Measurements from ENCODE around the gene SYT15. TPM values are rescaled to one million over a fixed set of nuclear protein-coding genes. Genes with fewer than 3 reads are reported as not detected.
"Not testable (repeated sequence)": the region's sequence is repeated elsewhere in the genome, so short reads cannot be mapped to it uniquely, and the experiment has no call there.

The SYT15 gene
- total RNA-seq, 4 donors from 2014 or later, result 0.18 to 4.1 (median 0.46) TPM

DNA sequence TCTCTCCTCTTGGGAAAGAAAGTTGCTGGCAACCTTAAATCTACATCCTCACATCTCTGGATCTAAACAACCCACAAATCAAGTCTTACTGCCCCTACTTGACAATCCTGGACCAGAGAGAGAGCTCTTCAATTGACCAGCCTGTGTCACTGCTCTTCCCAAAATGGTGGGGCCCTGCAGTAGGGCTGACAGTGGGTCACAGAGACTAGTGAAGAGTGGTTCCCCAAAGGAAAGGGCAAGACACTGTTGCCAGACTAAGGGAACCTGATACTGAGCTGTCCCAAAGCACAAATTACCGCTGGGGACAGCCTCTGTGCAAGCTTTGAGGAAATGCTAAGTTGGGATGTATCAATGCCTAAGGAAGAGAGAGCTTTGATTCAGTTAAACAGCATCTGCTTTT lies 18.0 kb upstream of the SYT15 start:
- no peaks in the 10 kb centered on the region for H3K9me3 ChIP-seq
- no peak for TF ChIP-seq POLR2A (IDR thresholded peaks at IDR 0.05)
- TF ChIP-seq, protein P1, sequence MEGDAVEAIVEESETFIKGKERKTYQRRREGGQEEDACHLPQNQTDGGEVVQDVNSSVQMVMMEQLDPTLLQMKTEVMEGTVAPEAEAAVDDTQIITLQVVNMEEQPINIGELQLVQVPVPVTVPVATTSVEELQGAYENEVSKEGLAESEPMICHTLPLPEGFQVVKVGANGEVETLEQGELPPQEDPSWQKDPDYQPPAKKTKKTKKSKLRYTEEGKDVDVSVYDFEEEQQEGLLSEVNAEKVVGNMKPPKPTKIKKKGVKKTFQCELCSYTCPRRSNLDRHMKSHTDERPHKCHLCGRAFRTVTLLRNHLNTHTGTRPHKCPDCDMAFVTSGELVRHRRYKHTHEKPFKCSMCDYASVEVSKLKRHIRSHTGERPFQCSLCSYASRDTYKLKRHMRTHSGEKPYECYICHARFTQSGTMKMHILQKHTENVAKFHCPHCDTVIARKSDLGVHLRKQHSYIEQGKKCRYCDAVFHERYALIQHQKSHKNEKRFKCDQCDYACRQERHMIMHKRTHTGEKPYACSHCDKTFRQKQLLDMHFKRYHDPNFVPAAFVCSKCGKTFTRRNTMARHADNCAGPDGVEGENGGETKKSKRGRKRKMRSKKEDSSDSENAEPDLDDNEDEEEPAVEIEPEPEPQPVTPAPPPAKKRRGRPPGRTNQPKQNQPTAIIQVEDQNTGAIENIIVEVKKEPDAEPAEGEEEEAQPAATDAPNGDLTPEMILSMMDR (IDR thresholded peaks at IDR 0.05), result no peak

DNA sequence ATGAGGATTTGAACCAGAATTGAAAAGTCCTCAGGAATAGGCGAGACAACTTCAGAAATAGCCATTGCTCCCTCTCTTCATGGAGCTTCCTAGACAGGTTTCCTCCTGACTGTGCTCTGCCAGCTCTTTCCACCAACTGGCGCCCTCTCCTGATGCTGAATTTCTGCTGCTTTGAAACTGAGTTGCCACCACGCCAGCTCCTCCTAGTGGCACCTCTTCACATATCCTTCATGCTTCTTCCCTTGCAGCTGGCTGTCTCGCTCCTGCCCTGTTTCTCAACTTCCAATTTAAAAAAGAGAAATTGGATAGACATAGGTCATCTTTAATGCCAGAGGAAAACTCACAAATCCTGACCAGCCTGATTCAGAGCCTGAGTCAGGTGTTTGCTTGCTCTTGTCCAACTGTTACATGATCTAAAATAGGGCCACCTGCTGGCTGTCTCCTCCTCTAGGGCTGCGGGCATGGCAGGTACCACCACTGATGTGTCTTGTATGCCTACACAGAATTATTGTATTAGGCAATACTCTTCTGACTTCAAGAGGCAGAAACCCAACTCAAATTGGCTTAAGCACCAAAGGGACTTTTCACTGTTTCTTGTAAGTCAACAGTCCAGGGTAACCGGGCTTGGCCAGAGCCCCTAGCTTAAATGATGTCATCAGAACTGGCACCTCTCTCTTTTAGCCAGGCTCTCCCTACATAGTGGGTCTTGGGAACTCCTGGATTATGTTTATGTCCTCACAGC lies 13.2 kb upstream of the SYT15 start:
- peak; percentile 42 to 80 (median 76) for DNase-seq
- not testable (repeated sequence) for H3K27me3 ChIP-seq, H3K4me1 ChIP-seq, H3K36me3 ChIP-seq, H3K9me3 ChIP-seq, H3K27ac ChIP-seq, H3K4me3 ChIP-seq
- TF ChIP-seq, protein P1 (IDR thresholded peaks at IDR 0.05), result peak; percentile 16 to 92 (median 66)

More for the DNA sequence above, 18.0 kb upstream of the SYT15 start:
- Histone ChIP-seq H3K4me1 (peaks cover 0 to 19% (median 5%) of the 10 kb centered on the region in 4 donors), H3K4me3 (no peak overlapping the region), H3K36me3 (no peaks in the 10 kb centered on the region), H3K27me3 (peaks cover 0 to 5% of the 10 kb centered on the region in 2 donors), H3K27ac (no peak overlapping the region)
- peak in 2 of 3 donors; percentile 13 to 24 for DNase-seq

DNA sequence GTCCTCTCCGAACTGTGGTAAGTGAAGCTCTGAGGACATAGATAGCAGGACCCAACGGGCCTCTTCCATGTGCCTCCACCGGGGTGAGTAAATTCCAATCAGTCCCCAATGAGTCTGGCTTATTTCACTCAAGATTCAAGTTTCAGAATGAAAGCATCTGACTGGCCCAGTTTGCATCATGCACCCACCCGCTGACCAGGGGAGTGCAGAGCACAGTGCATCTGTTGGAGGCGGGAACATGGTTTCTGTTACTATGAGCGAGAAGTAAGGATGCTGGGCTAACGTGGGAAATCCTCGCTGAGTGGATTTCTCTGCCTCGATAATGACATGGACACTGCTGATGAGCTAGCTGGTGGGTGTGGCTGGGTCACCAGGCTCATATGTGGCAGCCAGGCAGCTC lies 11.8 kb upstream of the SYT15 start:
- DNase-seq, H3K4me3 ChIP-seq, H3K36me3 ChIP-seq, H3K4me1 ChIP-seq, H3K27me3 ChIP-seq, H3K9me3 ChIP-seq, H3K27ac ChIP-seq: not testable (repeated sequence)

DNA sequence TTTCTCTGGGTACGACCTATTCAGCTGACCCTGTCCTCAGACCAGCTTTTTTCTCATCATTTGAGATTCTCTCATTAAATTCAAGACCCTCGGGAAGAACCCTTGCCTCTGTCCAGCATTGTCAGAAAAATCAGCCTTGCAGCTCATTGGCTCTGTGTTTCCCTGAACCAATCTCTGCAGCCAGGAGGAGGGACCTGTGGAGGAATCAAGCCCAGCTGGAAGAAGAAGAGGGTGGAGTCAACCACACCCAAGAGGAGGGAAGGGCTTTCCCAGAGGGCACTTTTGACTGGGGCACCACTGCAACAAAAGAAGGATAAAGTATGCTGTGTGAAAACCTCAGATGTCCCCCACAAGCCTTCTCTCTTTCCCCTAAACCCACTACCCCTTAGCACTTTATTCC lies 8.3 kb upstream of the SYT15 start:
- not testable (repeated sequence) for H3K4me1 ChIP-seq, H3K27me3 ChIP-seq, H3K36me3 ChIP-seq, H3K27ac ChIP-seq, H3K9me3 ChIP-seq, DNase-seq, H3K4me3 ChIP-seq

DNA sequence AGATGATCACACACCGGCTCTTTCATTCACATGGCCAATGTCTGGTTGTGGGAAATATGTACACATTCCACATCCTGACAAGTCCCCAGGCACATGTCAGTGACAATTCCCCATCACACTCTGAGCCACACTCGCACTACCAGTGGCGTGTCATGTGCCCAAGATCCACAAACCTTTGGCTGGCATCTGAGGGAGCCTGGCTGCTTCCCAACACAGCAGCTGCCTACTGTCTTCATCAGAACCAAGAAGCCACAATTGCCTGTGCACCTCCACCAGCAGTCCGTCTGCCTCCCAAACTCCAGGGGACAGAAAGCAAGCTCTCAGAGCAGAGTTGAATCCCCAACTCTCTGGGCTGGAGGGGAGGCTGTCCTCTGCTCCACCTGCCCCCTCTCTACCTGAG lies 6.2 kb upstream of the SYT15 start:
- not testable (repeated sequence) for H3K27me3 ChIP-seq, H3K4me3 ChIP-seq, H3K27ac ChIP-seq, H3K9me3 ChIP-seq, H3K4me1 ChIP-seq, H3K36me3 ChIP-seq
- peak in 1 of 3 donors; percentile 7 for DNase-seq

DNA sequence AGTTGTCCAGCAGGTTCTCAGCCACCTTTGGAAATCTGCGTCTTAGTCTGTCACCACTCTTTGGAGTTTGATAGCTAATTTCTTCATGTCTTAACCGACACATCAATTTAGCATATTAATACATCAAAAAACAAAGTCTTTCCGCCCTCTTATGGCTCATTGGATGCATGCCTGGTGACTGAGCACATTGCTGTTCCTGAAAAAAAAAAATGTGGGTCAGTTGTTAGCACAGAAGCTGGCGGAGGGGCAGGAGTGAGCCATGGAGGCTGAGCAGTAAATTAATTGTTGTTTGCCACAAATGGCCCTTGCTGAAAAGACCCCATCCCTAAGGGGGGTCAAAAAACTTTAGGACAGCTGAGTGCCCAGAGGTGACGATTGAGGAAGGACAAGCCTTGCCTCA lies 5.6 kb upstream of the SYT15 start:
- not testable (repeated sequence) for H3K4me3 ChIP-seq, H3K27me3 ChIP-seq, DNase-seq, H3K4me1 ChIP-seq, H3K27ac ChIP-seq, H3K9me3 ChIP-seq, H3K36me3 ChIP-seq

DNA sequence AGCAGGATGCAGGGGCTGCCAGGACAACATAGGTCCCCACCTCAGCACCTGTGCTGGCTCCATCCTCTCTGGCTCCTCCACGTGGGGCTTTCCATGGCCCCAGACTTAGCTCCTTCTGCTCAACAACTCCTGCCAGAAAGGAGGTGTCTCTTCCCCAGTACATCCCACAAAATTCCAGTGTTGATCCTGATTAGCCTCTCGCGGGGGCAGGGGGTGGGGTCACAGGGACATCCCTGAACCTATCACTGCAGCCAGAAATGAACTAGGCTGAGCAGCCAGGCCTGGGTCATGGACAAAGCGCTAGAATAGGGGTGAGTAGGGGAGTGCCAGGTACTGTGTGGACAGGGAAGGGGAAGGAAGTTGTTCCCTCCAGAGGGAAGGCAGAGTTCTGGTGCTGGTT lies 5.0 kb upstream of the SYT15 start:
- H3K9me3 ChIP-seq, H3K27ac ChIP-seq, H3K27me3 ChIP-seq, H3K36me3 ChIP-seq, H3K4me3 ChIP-seq, H3K4me1 ChIP-seq: not testable (repeated sequence)
- DNase-seq, result peak in 1 of 3 donors; percentile 7

DNA sequence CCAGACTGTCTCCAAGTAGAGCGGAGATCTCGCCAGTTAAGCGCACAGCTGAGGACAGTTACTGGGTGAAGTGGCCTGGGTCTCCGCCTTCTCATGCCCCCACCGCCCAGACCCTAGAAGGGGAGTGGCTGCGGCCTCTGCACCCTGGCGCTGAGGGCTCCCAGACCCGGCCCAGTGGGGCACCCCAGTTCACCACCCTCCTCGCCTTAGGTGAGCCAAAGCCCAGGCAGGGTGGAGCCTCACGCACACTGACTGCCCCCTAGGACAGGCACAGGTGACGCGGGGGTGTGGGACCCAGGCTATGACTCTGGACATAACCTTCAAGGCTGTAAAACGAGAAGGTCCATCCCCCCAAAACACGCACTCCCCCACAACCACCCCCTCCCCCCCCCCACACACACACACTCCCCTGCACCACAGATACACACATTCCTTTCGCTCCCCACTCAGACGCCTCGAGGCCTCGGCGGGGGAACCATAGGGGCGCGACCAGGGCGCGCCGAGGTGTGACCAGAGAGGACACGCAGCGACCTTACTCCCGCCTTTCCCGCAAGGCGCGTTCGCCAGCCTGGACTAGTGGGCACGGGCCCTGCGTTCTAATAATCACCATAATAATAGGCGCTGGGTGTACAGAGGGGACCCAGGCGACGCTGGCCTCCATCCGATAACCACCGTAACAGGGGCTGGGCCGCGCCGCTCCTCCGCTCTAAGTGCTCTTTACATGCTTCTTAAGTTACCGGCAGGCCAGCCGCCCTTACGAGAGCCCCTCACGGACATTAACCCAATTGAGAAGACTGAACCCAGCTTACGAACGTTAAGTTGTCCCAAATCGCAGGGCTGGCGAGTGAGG lies 1.1 kb upstream of the SYT15 start:
- not testable (repeated sequence) for H3K4me3 ChIP-seq, H3K27me3 ChIP-seq, H3K27ac ChIP-seq, H3K4me1 ChIP-seq, H3K36me3 ChIP-seq, H3K9me3 ChIP-seq
- DNase-seq, result peak in 1 of 3 donors; percentile 6

DNA sequence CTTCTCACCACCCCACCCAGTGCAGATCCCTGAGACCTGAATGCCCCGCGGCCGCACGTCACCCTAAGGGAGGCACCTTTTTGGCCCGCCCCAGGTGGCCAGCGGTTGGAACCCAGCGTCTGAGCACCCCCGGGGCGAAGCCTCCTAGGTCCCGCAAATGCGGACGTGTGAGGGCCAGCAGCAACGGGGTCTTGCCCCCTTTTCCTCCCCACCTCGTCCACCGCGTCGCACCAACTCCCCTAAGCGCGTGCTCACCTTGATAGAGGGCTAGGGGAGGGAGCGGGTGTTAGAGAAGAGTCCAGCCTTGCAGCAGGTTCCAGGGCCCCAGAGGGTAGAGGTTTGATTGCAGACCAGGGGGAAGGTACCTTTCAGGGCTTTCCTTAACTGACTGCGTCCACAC lies 450 bp downstream of the SYT15 start:
- H3K4me3 ChIP-seq, H3K9me3 ChIP-seq, H3K4me1 ChIP-seq, DNase-seq, H3K36me3 ChIP-seq, H3K27me3 ChIP-seq, H3K27ac ChIP-seq: not testable (repeated sequence)

DNA sequence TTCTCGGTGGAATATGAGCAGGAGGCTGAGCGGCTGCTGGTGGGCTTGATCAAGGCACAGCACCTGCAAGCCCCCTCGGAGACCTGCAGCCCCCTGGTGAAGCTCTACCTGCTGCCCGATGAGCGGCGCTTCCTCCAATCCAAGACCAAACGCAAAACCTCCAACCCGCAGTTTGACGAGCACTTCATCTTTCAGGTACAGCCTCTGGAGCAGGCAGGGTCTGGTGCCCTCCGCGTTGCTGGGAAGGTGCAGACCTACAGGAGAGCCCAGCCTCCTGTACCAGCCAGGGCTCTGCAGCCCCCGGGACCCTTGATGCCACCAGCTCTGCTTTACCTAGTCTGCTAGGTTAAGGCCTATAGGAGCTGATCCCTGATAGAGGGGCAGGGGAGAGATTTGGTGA lies 3.1 kb downstream of the SYT15 start:
- H3K4me1 ChIP-seq, H3K4me3 ChIP-seq, H3K27ac ChIP-seq, DNase-seq, H3K27me3 ChIP-seq, H3K36me3 ChIP-seq, H3K9me3 ChIP-seq: not testable (repeated sequence)

DNA sequence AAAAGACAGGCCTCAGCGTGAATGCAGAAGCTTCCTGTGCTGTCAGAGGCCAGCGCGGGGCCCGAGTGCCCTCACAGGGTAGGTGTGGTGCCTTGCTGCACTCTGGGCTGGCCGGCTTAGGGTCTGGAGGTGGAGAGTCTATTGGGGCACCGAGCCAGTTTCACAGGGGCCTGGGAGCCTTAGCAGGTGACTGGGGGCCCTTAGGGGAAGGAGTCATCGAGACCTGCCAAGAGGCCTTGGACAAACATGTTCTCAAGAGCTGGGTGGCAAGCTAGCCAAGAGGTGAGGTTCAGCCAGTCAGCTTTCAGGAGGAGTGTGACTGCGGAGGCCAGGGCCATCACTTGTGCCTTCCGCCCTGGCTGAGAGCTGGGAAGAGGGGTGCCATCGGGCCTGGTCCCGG lies 3.6 kb downstream of the SYT15 start:
- H3K36me3 ChIP-seq, H3K9me3 ChIP-seq, H3K4me3 ChIP-seq, DNase-seq, H3K27me3 ChIP-seq, H3K4me1 ChIP-seq, H3K27ac ChIP-seq: not testable (repeated sequence)

DNA sequence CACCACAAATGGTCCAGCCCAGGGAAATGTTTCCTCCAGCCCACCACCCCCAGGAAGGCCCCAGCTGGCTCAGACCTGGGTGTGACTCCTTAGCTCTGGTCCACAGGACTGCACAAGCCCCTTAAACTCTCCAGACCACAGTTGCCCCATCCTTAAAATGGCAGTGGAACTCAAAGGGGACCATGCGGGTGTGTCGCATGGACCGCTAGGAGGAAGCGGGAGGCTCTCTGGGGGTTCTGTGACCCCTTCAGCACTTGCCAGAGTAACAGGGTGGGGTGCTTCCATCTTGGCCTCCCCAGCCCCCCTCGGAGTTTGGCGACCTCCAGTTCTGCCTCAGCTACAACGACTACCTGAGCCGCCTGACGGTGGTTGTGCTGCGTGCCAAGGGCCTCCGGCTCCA lies 5.3 kb downstream of the SYT15 start:
- not testable (repeated sequence) for H3K4me1 ChIP-seq, H3K27me3 ChIP-seq, H3K36me3 ChIP-seq, H3K4me3 ChIP-seq, H3K27ac ChIP-seq, H3K9me3 ChIP-seq
- DNase-seq, result peak in 1 of 3 donors; percentile 10

DNA sequence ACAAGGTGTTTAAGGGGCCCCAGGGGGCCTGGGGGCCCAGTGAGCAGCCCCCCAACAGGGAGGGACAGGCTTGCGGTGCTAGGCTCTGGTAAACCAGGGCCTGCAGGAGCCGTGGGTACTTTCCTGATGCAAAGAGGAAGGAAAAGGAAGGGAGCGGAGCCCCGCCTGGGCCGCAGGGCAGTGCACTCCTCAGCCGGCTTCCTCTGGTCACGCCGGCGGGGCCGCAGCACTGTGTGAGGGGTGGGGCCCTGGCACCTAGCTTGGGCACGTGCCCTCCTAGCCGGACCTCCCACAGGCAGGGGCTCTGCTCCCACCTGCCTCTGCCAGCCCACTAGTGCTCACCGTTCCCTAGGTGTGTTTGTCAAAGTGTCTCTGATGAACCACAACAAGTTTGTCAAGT lies 6.3 kb downstream of the SYT15 start:
- not testable (repeated sequence) for H3K27ac ChIP-seq, H3K4me3 ChIP-seq, H3K36me3 ChIP-seq, DNase-seq, H3K27me3 ChIP-seq, H3K9me3 ChIP-seq, H3K4me1 ChIP-seq

All from Peyer's patch (tissue), 4 donors.